ENCODE measurements around the gene MAP3K9. TPM values are rescaled to one million over a fixed set of nuclear protein-coding genes. Genes with fewer than 3 reads are reported as not detected.

The MAP3K9 gene
- total and polyA plus RNA-seq, 2 of the 8 experiments (the other 6 are each of a cell fraction or from before 2014, with no cell fraction given), result 9.8 to 24.7 TPM

GRCh38 chr14:70702161-70702560 is 107.2 kb downstream of the MAP3K9 start:
- FAIRE-seq, result no peak
- 98% methylated on average over 3 of the region's 3 CpGs; no CpG with 5 or more reads in 1 of the 2 experiments for WGBS, 2 experiments (ENCODE audit: extremely low coverage in 1 of 2, insufficient coverage in 1 of 2, insufficient read length in 1 of 2, insufficient replicate concordance in 2 of 2, low coverage in 1 of 2, low lambda C conversion rate in 2 of 2, missing lambda C conversion rate in 1 of 2)
- H4K20me1 ChIP-seq (replicated peaks in 1 of 2; ENCODE audit: control insufficient read depth in 1 of 2, insufficient read depth in 2 of 2, low read length in 2 of 2), result no peaks in the 10 kb centered on the region
- TF ChIP-seq HDAC2 (IDR thresholded peaks at IDR 0.05; ENCODE audit: borderline replicate concordance in 1 of 2, low read depth in 2 of 2, low read length in 2 of 2) (no peak), SP1 (IDR thresholded peaks at IDR 0.05; ENCODE audit: low read depth, low read length) (no peak), ZNF274 (IDR thresholded peaks at IDR 0.05; ENCODE audit: borderline replicate concordance, extremely low read depth, low read length) (no peak), SIRT6 (IDR thresholded peaks at IDR 0.05; ENCODE audit: low read length) (no peak)

More at GRCh38 chr14:70702161-70702560, 107.2 kb downstream of the MAP3K9 start:
- Histone ChIP-seq H2BK120ac (replicated peaks; ENCODE audit: low read depth, low read length) (no peak overlapping the region), H3K56ac (replicated peaks; ENCODE audit: insufficient read length, low read depth, low read length) (no peak overlapping the region), H2BK5ac (ENCODE audit: low read depth, low read length) (no peak overlapping the region), H3K14ac (ENCODE audit: insufficient read length) (no peak overlapping the region), H3K18ac (ENCODE audit: extremely low read depth, low read length) (no peak overlapping the region), H3K79me2 (ENCODE audit: control insufficient read depth in 1 of 2, insufficient read depth in 2 of 2, low read length in 2 of 2) (no peaks in the 10 kb centered on the region), H3K9ac (replicated peaks in 1 of 4; ENCODE audit: extremely low read depth in 1 of 4, low read depth in 3 of 4, low read length in 3 of 4) (no peak overlapping the region), H2BK12ac (ENCODE audit: low read depth, low read length) (no peak overlapping the region), H3K36me3 (ENCODE audit: control insufficient read depth in 2 of 4, insufficient read depth in 4 of 4, low read length in 3 of 4) (no peaks in the 10 kb centered on the region), H4K91ac (replicated peaks; ENCODE audit: insufficient read length, low read length) (no peak overlapping the region), H2BK15ac (ENCODE audit: low read length) (0 out of 2 replicates have a peak overlapping the region, but pooled peaks have one; percentile 53), H3K27me3 (replicated peaks in 1 of 4; ENCODE audit: control insufficient read depth in 3 of 4, extremely low read depth in 1 of 4, insufficient read depth in 3 of 4, low read length in 3 of 4) (no peaks in the 10 kb centered on the region), H3K23ac (ENCODE audit: insufficient read length) (no peak overlapping the region), H3K4me2 (ENCODE audit: insufficient read depth in 1 of 2, low read depth in 2 of 2, low read length in 2 of 2) (no peak overlapping the region), H2AK5ac (ENCODE audit: low read depth, low read length) (no peak overlapping the region), H3K4me1 (replicated peaks in 1 of 4; ENCODE audit: control insufficient read depth in 3 of 4, insufficient read depth in 4 of 4, low read length in 3 of 4) (peaks cover 5 to 15% (median 11%) of the 10 kb centered on the region in 4 experiments), H3K79me1 (ENCODE audit: low read depth, low read length) (no peaks in the 10 kb centered on the region), H3K4me3 (ENCODE audit: extremely low read depth in 1 of 4, insufficient read depth in 2 of 4, low read depth in 3 of 4, low read length in 4 of 4) (no peak overlapping the region), H3K27ac (ENCODE audit: low read depth, low read length) (no peak overlapping the region), H3K9me3 (ENCODE audit: insufficient read depth in 2 of 2, low read depth in 1 of 2, low read length in 1 of 2) (no peaks in the 10 kb centered on the region), H2BK20ac (ENCODE audit: low read length) (peak overlapping the region; percentile 64; the same call in 1 of the 2 replicates), H3K23me2 (ENCODE audit: low read depth, low read length) (peaks cover 2% of the 10 kb centered on the region; the same call in 1 of the 2 replicates), H4K8ac (ENCODE audit: extremely low read depth, insufficient read depth, low read length) (no peak overlapping the region), H4K5ac (ENCODE audit: insufficient read length, low read depth, low read length) (no peak overlapping the region), H2AFZ (ENCODE audit: low read length) (no peak overlapping the region), H3K4ac (replicated peaks; ENCODE audit: insufficient read length, low read depth, low read length) (peak overlapping the region; percentile 10)
- CTCF ChIA-PET (ENCODE audit: partially characterized antibody), result interaction anchor here (1.1 to 3.6 kb wide), 3 partner anchors 11 to 275 kb away, joined by 3 to 30 read pairs (median 5); no protein-coding TSS in a partner anchor
- DNase-seq (ENCODE audit: low read depth in 1 of 2, low spot score in 2 of 2), result no peak
- POLR2A ChIA-PET (ENCODE audit: partially characterized antibody), result interaction anchor here (1.3 to 7.6 kb wide), 3 partner anchors 8 to 42 kb away, joined by 3 to 43 read pairs (median 4); no protein-coding TSS in a partner anchor

Data from H1 (cell line).